A549 (cell line): ENCODE measurements around the gene KRTCAP2.

Source experiments
- CTCF ChIP-seq: fragments of >200 bp; sonication (Bioruptor Twin); formaldehyde crosslinking; IDR thresholded peaks from 3 replicates; pipeline ENCODE4 v1.5.1; 2016
- EP300 ChIP-seq, 2 experiments: fragments of >200 bp; sonication (Bioruptor Twin); formaldehyde crosslinking; IDR thresholded peaks; 2 replicates in 1 of 2; 3 replicates in 1 of 2; pipeline ENCODE4 v1.6.1; 2016 to 2017
- MYC ChIP-seq: IDR thresholded peaks from 2 replicates; pipeline ENCODE4 v1.6.1; 2012; ENCODE audit warnings: mild to moderate bottlenecking, inconsistent platforms, low read length, improper control_type of control experiment, borderline replicate concordance
- POLR2A ChIP-seq: IDR thresholded peaks from 2 replicates; pipeline ENCODE4 v1.6.1; 2012; ENCODE audit warnings: mild to moderate bottlenecking, low read length
- SMC3 ChIP-seq: fragments of >200 bp; sonication (Bioruptor Twin); formaldehyde crosslinking; IDR thresholded peaks from 3 replicates; pipeline ENCODE4 v1.6.1; 2018; ENCODE audit warnings: inconsistent platforms

DNA sequence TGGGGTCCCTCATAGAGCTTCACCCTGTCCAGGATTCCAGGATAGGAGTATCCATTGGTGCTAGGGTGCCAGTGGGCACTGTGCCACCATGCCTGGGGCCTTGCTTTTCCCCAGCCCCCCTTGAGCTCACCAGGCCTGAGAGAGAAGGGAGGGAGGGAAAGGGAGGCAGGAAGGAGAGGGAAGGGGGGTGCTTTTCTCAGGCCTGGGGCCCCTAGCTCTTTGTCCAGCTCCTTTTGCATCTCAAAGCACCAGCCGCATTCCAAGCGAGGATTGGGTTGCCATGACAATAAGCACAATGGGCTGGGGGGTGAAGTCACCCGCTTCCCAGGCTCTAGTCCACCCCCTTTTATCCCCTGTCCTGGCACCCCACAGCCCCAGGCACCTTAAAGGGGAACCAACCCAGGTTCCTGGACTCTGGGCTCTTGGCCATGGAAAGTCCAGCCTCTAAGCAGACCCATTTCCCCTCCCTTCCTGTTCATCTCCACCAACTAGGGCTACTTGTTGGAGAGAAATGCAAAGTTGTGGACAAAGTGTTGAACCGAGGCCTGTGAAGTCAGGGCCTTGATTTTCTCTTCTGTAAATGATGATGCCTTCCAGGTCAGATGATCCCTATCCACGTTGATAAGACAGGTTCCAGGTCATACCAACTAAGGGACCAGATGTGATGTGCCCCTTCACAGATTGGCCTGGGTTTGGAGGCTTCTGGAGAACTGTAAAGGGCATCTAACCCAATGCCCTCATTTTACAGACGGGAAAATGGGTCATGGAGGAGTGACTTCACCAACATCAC is 23.2 kb upstream of the KRTCAP2 start:
- TF ChIP-seq MYC: no peak
- no peak for TF ChIP-seq CTCF
- TF ChIP-seq SMC3: no peak
- no peak for TF ChIP-seq EP300 (IDR thresholded peaks at IDR 0.05)
- no peak for TF ChIP-seq POLR2A
